Smooth muscle cell (in vitro differentiated cells): ENCODE results near the gene BBX. TPM values are rescaled to one million over a fixed set of nuclear protein-coding genes. Genes with fewer than 3 reads are reported as not detected.

Experiments
- DNase-seq: peaks from one replicate; lab custom pipeline; 2025; ENCODE audit not compliant: unreplicated experiment; lab: John Stamatoyannopoulos, UW
- H2AFZ ChIP-seq: fragments of 200-600 bp; sonication (generic); 2 replicates; pipeline ENCODE4 v1.6.0; 2016; ENCODE audit warnings: antibody characterized with exemption, low read depth, mild to moderate bottlenecking
- H3F3A ChIP-seq: fragments of 200-600 bp; sonication (generic); 2 replicates; pipeline ENCODE4 v1.6.0; 2017; ENCODE audit warnings: antibody characterized with exemption, low read depth
- H3K27ac ChIP-seq: fragments of 200-600 bp; sonication (generic); 2 replicates; pipeline ENCODE4 v1.5.1; 2016; ENCODE audit warnings: low read depth, mild to moderate bottlenecking
- H3K27me3 ChIP-seq: fragments of 200-600 bp; sonication (generic); 2 replicates; pipeline ENCODE4 v1.6.1; 2016; ENCODE audit warnings: low read depth, mild to moderate bottlenecking
- H3K36me3 ChIP-seq: fragments of 200-600 bp; sonication (generic); 2 replicates; pipeline ENCODE4 v1.5.1; 2016; ENCODE audit warnings: low read depth
- H3K4me1 ChIP-seq: fragments of 200-600 bp; sonication (generic); 2 replicates; pipeline ENCODE4 v1.5.1; 2016; ENCODE audit warnings: low read depth
- H3K4me2 ChIP-seq: fragments of 200-600 bp; sonication (generic); 2 replicates; pipeline ENCODE4 v1.6.0; 2016; ENCODE audit warnings: mild to moderate bottlenecking
- H3K4me3 ChIP-seq: fragments of 200-600 bp; sonication (generic); 2 replicates; pipeline ENCODE4 v1.5.1; 2016; ENCODE audit warnings: mild to moderate bottlenecking
- H3K79me2 ChIP-seq: fragments of 200-600 bp; sonication (generic); 2 replicates; pipeline ENCODE4 v1.6.0; 2016; ENCODE audit warnings: low read depth, mild to moderate bottlenecking
- H3K9ac ChIP-seq: fragments of 200-600 bp; sonication (generic); 2 replicates; pipeline ENCODE4 v1.6.0; 2016; ENCODE audit warnings: low read depth
- H3K9me3 ChIP-seq: fragments of 200-600 bp; sonication (generic); replicated peaks from 2 replicates; pipeline ENCODE4 v1.5.1; 2016; ENCODE audit warnings: low read depth
- H4K20me1 ChIP-seq: fragments of 200-600 bp; sonication (generic); 2 replicates; pipeline ENCODE4 v1.6.0; 2016; ENCODE audit warnings: low read depth
- WGBS: methylation state at CpG from one replicate; pipeline ENCODE4 v1.1.7; 2016; ENCODE audit warnings: low lambda C conversion rate; 5-methylcytosine and 5-hydroxymethylcytosine counted together
- polyA plus RNA-seq: library from polyadenylated mRNA; unstranded; fragments of >200 nt; fragmentation: Nextera tagmentation; extraction: Ambion mirVana; gene quantifications from 2 replicates; pipeline ENCODE4 v1.2.1, GENCODE V29; 2016
- total RNA-seq: library from RNA; depleted of rRNA; stranded (reverse); fragments of >200 nt; gene quantifications from 2 replicates; pipeline ENCODE4 v1.2.3, GENCODE V29; 2014
- TF ChIP-seq, protein P1 (sequence below): fragments of 200-600 bp; sonication (generic); IDR thresholded peaks from 2 replicates; pipeline ENCODE4 v1.5.1; 2017; ENCODE audit warnings: borderline replicate concordance, mild to moderate bottlenecking, antibody characterized with exemption; ENCODE audit not compliant: insufficient read depth, poor library complexity, severe bottlenecking

Gene BBX
- total and polyA plus RNA-seq, 2 experiments from 2014 or later, result 58.9 to 66.4 TPM

DNA sequence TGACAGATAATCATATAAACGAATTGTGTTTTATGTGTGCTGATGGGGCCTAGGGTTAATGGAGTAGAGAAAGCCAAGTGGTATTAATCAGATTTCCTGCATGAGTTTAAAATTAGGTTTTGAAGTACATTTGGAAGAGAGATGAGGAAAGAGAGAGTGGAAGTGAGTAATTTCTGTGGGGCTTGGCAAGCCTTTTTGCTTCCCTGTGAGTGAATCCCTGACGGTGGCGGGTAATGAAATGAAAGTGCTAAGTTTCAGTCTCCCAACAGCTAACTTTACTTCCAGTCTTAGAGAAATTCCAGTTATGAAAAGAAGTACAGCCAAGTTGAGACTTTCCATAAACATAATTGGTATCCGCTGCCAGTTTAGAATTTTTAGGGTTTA, 139.4 kb downstream of the BBX start:
- peaks cover 13% of the 10 kb centered on the region for H3K4me1 ChIP-seq

GRCh38 chr3:107662586-107662985, 139.8 kb downstream of the BBX start:
- Histone ChIP-seq H3K9ac (no peak overlapping the region), H4K20me1 (peaks cover 80% of the 10 kb centered on the region), H3K4me3 (peak overlapping the region; percentile 23), H2AFZ (no peak overlapping the region), H3K27me3 (no peaks in the 10 kb centered on the region), H3F3A (no peaks in the 10 kb centered on the region), H3K27ac (peak overlapping the region; percentile 40), H3K9me3 (no peaks in the 10 kb centered on the region), H3K4me1 (peaks cover 13% of the 10 kb centered on the region), H3K79me2 (peaks cover 4% of the 10 kb centered on the region), H3K4me2 (peak overlapping the region; percentile 81), H3K36me3 (no peaks in the 10 kb centered on the region)
- TF ChIP-seq, protein P1, sequence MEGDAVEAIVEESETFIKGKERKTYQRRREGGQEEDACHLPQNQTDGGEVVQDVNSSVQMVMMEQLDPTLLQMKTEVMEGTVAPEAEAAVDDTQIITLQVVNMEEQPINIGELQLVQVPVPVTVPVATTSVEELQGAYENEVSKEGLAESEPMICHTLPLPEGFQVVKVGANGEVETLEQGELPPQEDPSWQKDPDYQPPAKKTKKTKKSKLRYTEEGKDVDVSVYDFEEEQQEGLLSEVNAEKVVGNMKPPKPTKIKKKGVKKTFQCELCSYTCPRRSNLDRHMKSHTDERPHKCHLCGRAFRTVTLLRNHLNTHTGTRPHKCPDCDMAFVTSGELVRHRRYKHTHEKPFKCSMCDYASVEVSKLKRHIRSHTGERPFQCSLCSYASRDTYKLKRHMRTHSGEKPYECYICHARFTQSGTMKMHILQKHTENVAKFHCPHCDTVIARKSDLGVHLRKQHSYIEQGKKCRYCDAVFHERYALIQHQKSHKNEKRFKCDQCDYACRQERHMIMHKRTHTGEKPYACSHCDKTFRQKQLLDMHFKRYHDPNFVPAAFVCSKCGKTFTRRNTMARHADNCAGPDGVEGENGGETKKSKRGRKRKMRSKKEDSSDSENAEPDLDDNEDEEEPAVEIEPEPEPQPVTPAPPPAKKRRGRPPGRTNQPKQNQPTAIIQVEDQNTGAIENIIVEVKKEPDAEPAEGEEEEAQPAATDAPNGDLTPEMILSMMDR, result no peak
- DNase-seq, result no peak
- WGBS, result 80% methylated on average over 7 of the region's 7 CpGs

More for the DNA sequence above, 139.4 kb downstream of the BBX start:
- H2AFZ ChIP-seq, result no peak overlapping the region
- H3K27ac ChIP-seq, result peak overlapping the region; percentile 40
- H3K36me3 ChIP-seq, result no peaks in the 10 kb centered on the region
- peak overlapping the region; percentile 81 for H3K4me2 ChIP-seq
- no peaks in the 10 kb centered on the region for H3K27me3 ChIP-seq
- TF ChIP-seq, protein P1, result no peak
- H4K20me1 ChIP-seq, result peaks cover 84% of the 10 kb centered on the region
- H3K79me2 ChIP-seq, result peaks cover 4% of the 10 kb centered on the region
- 68% methylated on average over 4 of the region's 4 CpGs for WGBS
- H3F3A ChIP-seq, result no peaks in the 10 kb centered on the region
- no peak for DNase-seq
- H3K9me3 ChIP-seq, result no peaks in the 10 kb centered on the region
- H3K9ac ChIP-seq, result peak overlapping the region; percentile 19
- peak overlapping the region; percentile 23 for H3K4me3 ChIP-seq

DNA sequence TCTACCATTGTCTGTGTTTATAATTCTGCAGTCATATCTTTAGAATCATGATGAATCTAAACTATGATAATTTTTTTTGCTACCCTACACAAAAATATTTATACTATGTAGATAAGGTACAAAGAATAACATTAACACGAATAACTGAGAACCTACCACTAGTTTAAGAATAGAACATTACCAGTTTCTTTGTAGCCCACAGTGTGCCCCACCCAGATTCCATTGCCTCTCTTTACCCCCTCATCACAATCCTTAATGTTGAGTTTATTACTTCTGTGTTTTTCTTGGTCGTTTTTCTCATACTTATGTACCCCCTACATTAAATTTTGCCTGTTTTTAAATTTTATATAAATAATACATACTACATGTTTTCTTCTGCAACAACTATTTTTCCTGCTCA, 140.5 kb downstream of the BBX start:
- H3K4me2 ChIP-seq, result no peak overlapping the region
- H2AFZ ChIP-seq, result no peak overlapping the region
- DNase-seq, result no peak
- H3K36me3 ChIP-seq, result no peaks in the 10 kb centered on the region
- TF ChIP-seq, protein P1, result no peak
- H3K9ac ChIP-seq, result no peak overlapping the region
- H4K20me1 ChIP-seq, result peaks cover 78% of the 10 kb centered on the region
- H3K27me3 ChIP-seq, result no peaks in the 10 kb centered on the region
- peaks cover 13% of the 10 kb centered on the region for H3K4me1 ChIP-seq
- H3F3A ChIP-seq, result no peaks in the 10 kb centered on the region
- H3K27ac ChIP-seq, result no peak overlapping the region
- peaks cover 4% of the 10 kb centered on the region for H3K79me2 ChIP-seq
- H3K4me3 ChIP-seq, result no peak overlapping the region
- no peaks in the 10 kb centered on the region for H3K9me3 ChIP-seq
- WGBS, result 60% methylated on average over 2 of the region's 2 CpGs

DNA sequence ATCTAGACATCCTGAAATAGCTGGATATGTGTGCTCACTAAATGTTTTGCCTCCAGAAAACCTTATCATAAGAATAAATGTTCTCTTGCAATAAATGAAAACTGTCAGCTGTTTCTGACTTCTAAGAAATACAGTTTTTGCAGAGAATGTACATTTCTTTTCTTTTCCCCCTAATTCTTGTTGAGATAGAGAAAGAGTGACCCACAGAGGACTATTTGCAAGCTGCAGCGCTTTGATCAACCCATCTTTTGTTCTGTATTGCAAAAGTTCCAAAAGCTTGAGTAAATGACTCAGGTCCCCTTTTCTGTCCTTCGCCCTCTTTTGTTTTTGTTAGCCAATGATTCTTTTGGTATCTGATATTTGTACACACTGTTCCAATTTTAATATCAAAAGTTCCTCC, 141.9 kb downstream of the BBX start:
- no peaks in the 10 kb centered on the region for H3K36me3 ChIP-seq
- no peak overlapping the region for H3K4me3 ChIP-seq
- no peak overlapping the region for H2AFZ ChIP-seq
- WGBS, result 96% methylated on average over 2 of the region's 2 CpGs
- TF ChIP-seq, protein P1, result no peak
- no peaks in the 10 kb centered on the region for H3K9me3 ChIP-seq
- no peaks in the 10 kb centered on the region for H3K27me3 ChIP-seq
- H4K20me1 ChIP-seq, result peaks cover 83% of the 10 kb centered on the region
- no peaks in the 10 kb centered on the region for H3F3A ChIP-seq
- H3K4me2 ChIP-seq, result no peak overlapping the region
- H3K27ac ChIP-seq, result no peak overlapping the region
- H3K4me1 ChIP-seq, result peaks cover 13% of the 10 kb centered on the region
- DNase-seq, result no peak
- H3K79me2 ChIP-seq, result peaks cover 5% of the 10 kb centered on the region
- H3K9ac ChIP-seq, result no peak overlapping the region
